WTC11 (cell line): ENCODE measurements around the gene FAR2. TPM values are rescaled to one million over a fixed set of nuclear protein-coding genes. Genes with fewer than 3 reads are reported as not detected.

Source experiments
- ATAC-seq: fragments of 200-7000 bp; cut with Tn5 transposase; 2 replicates; pipeline ENCODE4 v1.10.0; 2021; ENCODE audit warnings: mild to moderate bottlenecking, moderate library complexity
- CTCF ChIA-PET: fragments of 300-600 bp; sonication (Branson Sonifier 250); formaldehyde crosslinking; loops from one replicate; lab custom pipeline; 2021; ENCODE audit warnings: antibody characterized with exemption; lab: Charles Lee
- POLR2A ChIA-PET: fragments of 350-600 bp; sonication (Branson Sonifier 250); formaldehyde crosslinking; loops from one replicate; lab custom pipeline; 2021; ENCODE audit warnings: antibody characterized with exemption; lab: Charles Lee
- DNase-seq: peaks from one replicate; pipeline ENCODE4 v3.0.0; 2021; ENCODE audit warnings: low spot score
- H3K27ac Mint-ChIP-seq: 2 replicates; pipeline ENCODE4 v1.8.0; 2021; ENCODE audit warnings: mixed read lengths
- H3K27me3 Mint-ChIP-seq: 2 replicates; pipeline ENCODE4 v1.8.0; 2021; ENCODE audit warnings: low read depth, mild to moderate bottlenecking, moderate library complexity, mixed read lengths
- H3K36me3 Mint-ChIP-seq: 2 replicates; pipeline ENCODE4 v1.8.0; 2021; ENCODE audit warnings: mixed read lengths
- H3K4me1 Mint-ChIP-seq: 2 replicates; pipeline ENCODE4 v1.8.0; 2022; ENCODE audit warnings: mixed read lengths
- H3K4me3 Mint-ChIP-seq: 2 replicates; pipeline ENCODE4 v1.8.0; 2021; ENCODE audit warnings: mild to moderate bottlenecking, moderate library complexity, mixed read lengths
- H3K9me3 Mint-ChIP-seq: 2 replicates; pipeline ENCODE4 v1.8.0; 2021; ENCODE audit warnings: mixed read lengths
- ATF1 ChIP-seq: sonication (generic); formaldehyde crosslinking; IDR thresholded peaks from 2 replicates; pipeline ENCODE4 v1.8.1; 2023; ENCODE audit warnings: mild to moderate bottlenecking, moderate library complexity, missing genetic modification reagents
- CBFB ChIP-seq: sonication (generic); formaldehyde crosslinking; IDR thresholded peaks from 2 replicates; pipeline ENCODE4 v1.8.1; 2022; ENCODE audit warnings: mild to moderate bottlenecking, low read depth, missing genetic modification reagents
- ELF4 ChIP-seq: sonication (generic); formaldehyde crosslinking; IDR thresholded peaks from 2 replicates; pipeline ENCODE4 v1.8.1; 2022; ENCODE audit warnings: low read depth, mild to moderate bottlenecking, moderate library complexity, missing genetic modification reagents
- EMX1 ChIP-seq: fragments of 250-450 bp; sonication (Bioruptor Pico); IDR thresholded peaks from 2 replicates; pipeline ENCODE4 v1.8.0; 2021; ENCODE audit warnings: mild to moderate bottlenecking
- ESRRA ChIP-seq: sonication (generic); formaldehyde crosslinking; IDR thresholded peaks from 2 replicates; pipeline ENCODE4 v1.8.1; 2022; ENCODE audit warnings: mild to moderate bottlenecking, missing genetic modification reagents, borderline replicate concordance
- ETV6 ChIP-seq: sonication (generic); formaldehyde crosslinking; IDR thresholded peaks from 2 replicates; pipeline ENCODE4 v1.8.1; 2022; ENCODE audit warnings: mild to moderate bottlenecking, missing genetic modification reagents
- FOXK1 ChIP-seq: sonication (generic); formaldehyde crosslinking; IDR thresholded peaks from 2 replicates; pipeline ENCODE4 v1.8.0; 2022; ENCODE audit warnings: mild to moderate bottlenecking, moderate library complexity, missing genetic modification reagents
- GTF2I ChIP-seq: fragments of 250-450 bp; sonication (Bioruptor Pico); conservative IDR thresholded peaks from 2 replicates; pipeline ENCODE4 v1.4.0; 2021; ENCODE audit warnings: mild to moderate bottlenecking
- JAZF1 ChIP-seq: fragments of 250-450 bp; sonication (Bioruptor Pico); IDR thresholded peaks from 2 replicates; pipeline ENCODE4 v1.9.0; 2021; ENCODE audit warnings: moderate library complexity, mild to moderate bottlenecking, inconsistent platforms
- NR3C1 ChIP-seq: sonication (generic); formaldehyde crosslinking; conservative IDR thresholded peaks from 2 replicates; pipeline ENCODE4 v1.8.1; 2023; ENCODE audit warnings: low read depth, mild to moderate bottlenecking, missing genetic modification reagents
- OVOL2 ChIP-seq: fragments of 250-450 bp; sonication (Bioruptor Pico); IDR thresholded peaks from 2 replicates; pipeline ENCODE4 v1.9.0; 2021; ENCODE audit warnings: mild to moderate bottlenecking, borderline replicate concordance
- SOX15 ChIP-seq: fragments of 250-450 bp; sonication (Bioruptor Pico); IDR thresholded peaks from 2 replicates; pipeline ENCODE4 v1.9.0; 2021; ENCODE audit warnings: mild to moderate bottlenecking
- SP1 ChIP-seq: sonication (generic); formaldehyde crosslinking; conservative IDR thresholded peaks from 2 replicates; pipeline ENCODE4 v1.8.1; 2022; ENCODE audit warnings: missing genetic modification reagents
- TEAD1 ChIP-seq: sonication (generic); formaldehyde crosslinking; IDR thresholded peaks from 2 replicates; pipeline ENCODE4 v1.8.0; 2022; ENCODE audit warnings: mild to moderate bottlenecking, missing genetic modification reagents
- TEAD4 ChIP-seq: sonication (generic); formaldehyde crosslinking; IDR thresholded peaks from 2 replicates; pipeline ENCODE4 v1.8.0; 2022; ENCODE audit warnings: mild to moderate bottlenecking, missing genetic modification reagents
- ZBTB21 ChIP-seq: sonication (generic); formaldehyde crosslinking; IDR thresholded peaks from 2 replicates; pipeline ENCODE4 v1.8.1; 2023; ENCODE audit warnings: mild to moderate bottlenecking, missing genetic modification reagents, borderline replicate concordance
- ZNF138 ChIP-seq: sonication (generic); formaldehyde crosslinking; conservative IDR thresholded peaks from 2 replicates; pipeline ENCODE4 v1.8.1; 2022; ENCODE audit warnings: mild to moderate bottlenecking, moderate library complexity, missing genetic modification reagents
- ZNF263 ChIP-seq: sonication (generic); formaldehyde crosslinking; IDR thresholded peaks from 2 replicates; pipeline ENCODE4 v1.8.1; 2022; ENCODE audit warnings: low read depth, mild to moderate bottlenecking, moderate library complexity, missing genetic modification reagents
- ZNF423 ChIP-seq: fragments of 250-450 bp; sonication (Bioruptor Pico); IDR thresholded peaks from 2 replicates; pipeline ENCODE4 v2.1.2; 2022; ENCODE audit warnings: mild to moderate bottlenecking, moderate library complexity
- total RNA-seq: library from RNA; stranded (reverse); gene quantifications from 3 replicates; pipeline ENCODE4 v1.2.3, GENCODE V29; 2021
- TF ChIP-seq, protein P1 (sequence below): sonication (generic); formaldehyde crosslinking; IDR thresholded peaks from 2 replicates; pipeline ENCODE4 v1.8.1; 2023; ENCODE audit warnings: mild to moderate bottlenecking, missing genetic modification reagents
- TF ChIP-seq, protein P2 (sequence below): sonication (generic); formaldehyde crosslinking; IDR thresholded peaks from 2 replicates; pipeline ENCODE4 v1.8.1; 2022; ENCODE audit warnings: mild to moderate bottlenecking, moderate library complexity, missing genetic modification reagents
- TF ChIP-seq, protein P3 (sequence below): sonication (generic); formaldehyde crosslinking; IDR thresholded peaks from 2 replicates; pipeline ENCODE4 v1.8.1; 2023; ENCODE audit warnings: mild to moderate bottlenecking, missing genetic modification reagents, borderline replicate concordance
- TF ChIP-seq, protein P4 (sequence below): sonication (generic); formaldehyde crosslinking; IDR thresholded peaks from 2 replicates; pipeline ENCODE4 v1.8.0; 2022; ENCODE audit warnings: mild to moderate bottlenecking, missing genetic modification reagents
- TF ChIP-seq, protein P5 (sequence below): sonication (generic); formaldehyde crosslinking; IDR thresholded peaks from 2 replicates; pipeline ENCODE4 v1.8.1; 2023; ENCODE audit warnings: mild to moderate bottlenecking, missing genetic modification reagents, moderate library complexity

FAR2 gene
- total RNA-seq, 1 experiment from 2014 or later = 20.0 TPM

DNA sequence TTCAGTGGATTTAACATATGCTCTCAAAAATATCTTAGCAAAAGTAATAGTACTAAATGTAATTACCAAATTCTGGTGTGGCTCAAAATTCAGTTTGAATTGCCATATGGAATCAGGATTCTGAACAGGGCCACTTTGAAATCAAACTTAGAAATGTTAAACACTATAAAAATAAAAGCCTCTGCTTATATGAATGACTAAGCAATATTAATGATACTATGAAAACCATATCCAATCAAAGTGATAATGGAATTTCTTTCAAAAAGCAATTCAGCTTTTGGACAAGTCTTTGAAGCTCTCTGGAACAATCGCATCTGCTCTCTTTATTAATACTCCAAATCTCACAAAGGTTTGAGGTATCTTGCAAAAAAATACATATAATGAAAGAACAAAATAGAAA lies 180.3 kb downstream of the FAR2 start:
- Mint-ChIP-seq H3K27ac (no peak overlapping the region), H3K4me3 (no peak overlapping the region), H3K4me1 (no peaks in the 10 kb centered on the region)
- ChIA-PET CTCF (interaction anchor here (0.6 to 0.7 kb wide), 2 partner anchors 150 to 653 kb away, joined by 3 to 5 read pairs; no protein-coding TSS in a partner anchor), POLR2A (no interaction called here)
- TF ChIP-seq NR3C1 = no peak
- TF ChIP-seq, protein P1, sequence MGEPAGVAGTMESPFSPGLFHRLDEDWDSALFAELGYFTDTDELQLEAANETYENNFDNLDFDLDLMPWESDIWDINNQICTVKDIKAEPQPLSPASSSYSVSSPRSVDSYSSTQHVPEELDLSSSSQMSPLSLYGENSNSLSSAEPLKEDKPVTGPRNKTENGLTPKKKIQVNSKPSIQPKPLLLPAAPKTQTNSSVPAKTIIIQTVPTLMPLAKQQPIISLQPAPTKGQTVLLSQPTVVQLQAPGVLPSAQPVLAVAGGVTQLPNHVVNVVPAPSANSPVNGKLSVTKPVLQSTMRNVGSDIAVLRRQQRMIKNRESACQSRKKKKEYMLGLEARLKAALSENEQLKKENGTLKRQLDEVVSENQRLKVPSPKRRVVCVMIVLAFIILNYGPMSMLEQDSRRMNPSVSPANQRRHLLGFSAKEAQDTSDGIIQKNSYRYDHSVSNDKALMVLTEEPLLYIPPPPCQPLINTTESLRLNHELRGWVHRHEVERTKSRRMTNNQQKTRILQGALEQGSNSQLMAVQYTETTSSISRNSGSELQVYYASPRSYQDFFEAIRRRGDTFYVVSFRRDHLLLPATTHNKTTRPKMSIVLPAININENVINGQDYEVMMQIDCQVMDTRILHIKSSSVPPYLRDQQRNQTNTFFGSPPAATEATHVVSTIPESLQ (CRISPR knock-in tag) = no peak
- TF ChIP-seq ZNF423 (CRISPR knock-in tag) = no peak
- TF ChIP-seq GTF2I = no peak
- TF ChIP-seq ETV6 = no peak
- no peak for TF ChIP-seq ZNF263 (CRISPR knock-in tag)
- TF ChIP-seq ELF4 (CRISPR knock-in tag) = no peak
- no peak for TF ChIP-seq TEAD4 (CRISPR knock-in tag)
- TF ChIP-seq, all 79 proteins: peak for 0
- ATAC-seq = no peak
- Mint-ChIP-seq H3K9me3 (peaks cover 20% of the 10 kb centered on the region), H3K27me3 (no peaks in the 10 kb centered on the region; the same call in 1 of the 2 replicates), H3K36me3 (peaks cover 27% of the 10 kb centered on the region)
- no peak for DNase-seq

DNA sequence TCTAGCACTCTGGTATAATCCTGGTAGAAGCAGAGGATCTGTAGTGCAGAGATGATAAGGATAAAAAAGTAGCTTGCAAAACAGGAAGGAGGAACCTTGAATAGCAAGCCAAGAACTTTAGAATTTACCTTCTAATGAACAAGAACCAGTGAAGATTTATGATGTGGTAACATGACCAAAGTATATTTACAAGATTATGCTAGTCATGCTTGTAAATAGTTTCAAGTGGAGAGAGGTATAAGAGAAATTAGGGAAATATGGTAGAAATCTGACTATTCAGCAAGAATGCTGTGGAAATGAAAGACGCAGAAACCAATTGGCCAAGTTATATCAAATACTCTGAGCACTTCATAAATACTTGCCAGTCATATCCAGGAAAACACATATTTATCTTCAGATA lies 184.1 kb downstream of the FAR2 start:
- H3K4me1 Mint-ChIP-seq = no peaks in the 10 kb centered on the region
- CTCF ChIA-PET = no interaction called here
- H3K36me3 Mint-ChIP-seq = peaks cover 7% of the 10 kb centered on the region; the same call in 1 of the 2 replicates
- no peak overlapping the region for H3K27ac Mint-ChIP-seq
- POLR2A ChIA-PET = no interaction called here
- no peaks in the 10 kb centered on the region for H3K27me3 Mint-ChIP-seq
- ATAC-seq (no peak), DNase-seq (no peak)
- no peak overlapping the region for H3K4me3 Mint-ChIP-seq
- H3K9me3 Mint-ChIP-seq = no peaks in the 10 kb centered on the region
- TF ChIP-seq SP1 (CRISPR knock-in tag) = no peak
- TF ChIP-seq, protein P1 (CRISPR knock-in tag) = no peak
- no peak for TF ChIP-seq FOXK1 (CRISPR knock-in tag)
- TF ChIP-seq SOX15 = no peak
- no peak for TF ChIP-seq ATF1 (CRISPR knock-in tag)

DNA sequence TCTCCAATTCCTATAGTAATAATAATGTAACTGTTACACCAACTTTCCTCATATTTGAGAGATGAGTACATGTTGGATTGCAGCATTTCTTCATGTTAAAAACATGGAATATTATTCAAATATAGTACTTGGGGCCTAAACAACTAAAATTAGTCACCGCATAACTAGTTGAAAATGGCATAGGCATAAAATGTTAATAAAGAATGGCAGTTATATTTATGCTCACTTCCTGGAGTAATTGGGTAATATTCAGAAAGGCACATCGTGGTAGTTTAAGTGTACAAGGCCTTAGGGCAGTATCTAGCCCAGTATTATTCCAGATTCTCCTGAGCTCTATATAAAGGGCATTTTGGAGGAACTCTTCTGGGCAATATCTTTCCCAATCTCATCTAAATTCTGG lies 185.9 kb downstream of the FAR2 start:
- no peak for ATAC-seq
- no peaks in the 10 kb centered on the region for H3K4me1 Mint-ChIP-seq
- H3K27ac Mint-ChIP-seq = no peak overlapping the region
- CTCF ChIA-PET = no interaction called here
- H3K27me3 Mint-ChIP-seq = no peaks in the 10 kb centered on the region
- no peaks in the 10 kb centered on the region for H3K9me3 Mint-ChIP-seq
- TF ChIP-seq ZNF138 (no peak), ZBTB21 (CRISPR knock-in tag) (no peak), JAZF1 (CRISPR knock-in tag) (no peak), SP1 (CRISPR knock-in tag) (no peak), OVOL2 (CRISPR knock-in tag) (no peak), CBFB (no peak), TEAD1 (CRISPR knock-in tag) (no peak), EMX1 (CRISPR knock-in tag) (no peak), ESRRA (CRISPR knock-in tag) (no peak)
- TF ChIP-seq, protein P2, sequence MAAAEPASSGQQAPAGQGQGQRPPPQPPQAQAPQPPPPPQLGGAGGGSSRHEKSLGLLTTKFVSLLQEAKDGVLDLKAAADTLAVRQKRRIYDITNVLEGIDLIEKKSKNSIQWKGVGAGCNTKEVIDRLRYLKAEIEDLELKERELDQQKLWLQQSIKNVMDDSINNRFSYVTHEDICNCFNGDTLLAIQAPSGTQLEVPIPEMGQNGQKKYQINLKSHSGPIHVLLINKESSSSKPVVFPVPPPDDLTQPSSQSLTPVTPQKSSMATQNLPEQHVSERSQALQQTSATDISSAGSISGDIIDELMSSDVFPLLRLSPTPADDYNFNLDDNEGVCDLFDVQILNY (CRISPR knock-in tag) = no peak
- TF ChIP-seq, protein P3, sequence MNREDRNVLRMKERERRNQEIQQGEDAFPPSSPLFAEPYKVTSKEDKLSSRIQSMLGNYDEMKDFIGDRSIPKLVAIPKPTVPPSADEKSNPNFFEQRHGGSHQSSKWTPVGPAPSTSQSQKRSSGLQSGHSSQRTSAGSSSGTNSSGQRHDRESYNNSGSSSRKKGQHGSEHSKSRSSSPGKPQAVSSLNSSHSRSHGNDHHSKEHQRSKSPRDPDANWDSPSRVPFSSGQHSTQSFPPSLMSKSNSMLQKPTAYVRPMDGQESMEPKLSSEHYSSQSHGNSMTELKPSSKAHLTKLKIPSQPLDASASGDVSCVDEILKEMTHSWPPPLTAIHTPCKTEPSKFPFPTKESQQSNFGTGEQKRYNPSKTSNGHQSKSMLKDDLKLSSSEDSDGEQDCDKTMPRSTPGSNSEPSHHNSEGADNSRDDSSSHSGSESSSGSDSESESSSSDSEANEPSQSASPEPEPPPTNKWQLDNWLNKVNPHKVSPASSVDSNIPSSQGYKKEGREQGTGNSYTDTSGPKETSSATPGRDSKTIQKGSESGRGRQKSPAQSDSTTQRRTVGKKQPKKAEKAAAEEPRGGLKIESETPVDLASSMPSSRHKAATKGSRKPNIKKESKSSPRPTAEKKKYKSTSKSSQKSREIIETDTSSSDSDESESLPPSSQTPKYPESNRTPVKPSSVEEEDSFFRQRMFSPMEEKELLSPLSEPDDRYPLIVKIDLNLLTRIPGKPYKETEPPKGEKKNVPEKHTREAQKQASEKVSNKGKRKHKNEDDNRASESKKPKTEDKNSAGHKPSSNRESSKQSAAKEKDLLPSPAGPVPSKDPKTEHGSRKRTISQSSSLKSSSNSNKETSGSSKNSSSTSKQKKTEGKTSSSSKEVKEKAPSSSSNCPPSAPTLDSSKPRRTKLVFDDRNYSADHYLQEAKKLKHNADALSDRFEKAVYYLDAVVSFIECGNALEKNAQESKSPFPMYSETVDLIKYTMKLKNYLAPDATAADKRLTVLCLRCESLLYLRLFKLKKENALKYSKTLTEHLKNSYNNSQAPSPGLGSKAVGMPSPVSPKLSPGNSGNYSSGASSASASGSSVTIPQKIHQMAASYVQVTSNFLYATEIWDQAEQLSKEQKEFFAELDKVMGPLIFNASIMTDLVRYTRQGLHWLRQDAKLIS = no peak
- TF ChIP-seq, protein P4, sequence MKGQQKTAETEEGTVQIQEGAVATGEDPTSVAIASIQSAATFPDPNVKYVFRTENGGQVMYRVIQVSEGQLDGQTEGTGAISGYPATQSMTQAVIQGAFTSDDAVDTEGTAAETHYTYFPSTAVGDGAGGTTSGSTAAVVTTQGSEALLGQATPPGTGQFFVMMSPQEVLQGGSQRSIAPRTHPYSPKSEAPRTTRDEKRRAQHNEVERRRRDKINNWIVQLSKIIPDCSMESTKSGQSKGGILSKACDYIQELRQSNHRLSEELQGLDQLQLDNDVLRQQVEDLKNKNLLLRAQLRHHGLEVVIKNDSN (CRISPR knock-in tag) = no peak
- TF ChIP-seq, protein P5, sequence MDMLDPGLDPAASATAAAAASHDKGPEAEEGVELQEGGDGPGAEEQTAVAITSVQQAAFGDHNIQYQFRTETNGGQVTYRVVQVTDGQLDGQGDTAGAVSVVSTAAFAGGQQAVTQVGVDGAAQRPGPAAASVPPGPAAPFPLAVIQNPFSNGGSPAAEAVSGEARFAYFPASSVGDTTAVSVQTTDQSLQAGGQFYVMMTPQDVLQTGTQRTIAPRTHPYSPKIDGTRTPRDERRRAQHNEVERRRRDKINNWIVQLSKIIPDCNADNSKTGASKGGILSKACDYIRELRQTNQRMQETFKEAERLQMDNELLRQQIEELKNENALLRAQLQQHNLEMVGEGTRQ (CRISPR knock-in tag) = no peak
- TF ChIP-seq, all 79 proteins: peak for 0
- POLR2A ChIA-PET = no interaction called here
- H3K4me3 Mint-ChIP-seq = no peak overlapping the region
- H3K36me3 Mint-ChIP-seq = peaks cover 7% of the 10 kb centered on the region; the same call in 1 of the 2 replicates
- no peak for DNase-seq
